ENCODE data around the gene TCERG1. TPM values are rescaled to one million over a fixed set of nuclear protein-coding genes. Genes with fewer than 3 reads are reported as not detected.

TCERG1 gene
- total RNA-seq, 1 experiment from 2014 or later, result 75.9 TPM

DNA sequence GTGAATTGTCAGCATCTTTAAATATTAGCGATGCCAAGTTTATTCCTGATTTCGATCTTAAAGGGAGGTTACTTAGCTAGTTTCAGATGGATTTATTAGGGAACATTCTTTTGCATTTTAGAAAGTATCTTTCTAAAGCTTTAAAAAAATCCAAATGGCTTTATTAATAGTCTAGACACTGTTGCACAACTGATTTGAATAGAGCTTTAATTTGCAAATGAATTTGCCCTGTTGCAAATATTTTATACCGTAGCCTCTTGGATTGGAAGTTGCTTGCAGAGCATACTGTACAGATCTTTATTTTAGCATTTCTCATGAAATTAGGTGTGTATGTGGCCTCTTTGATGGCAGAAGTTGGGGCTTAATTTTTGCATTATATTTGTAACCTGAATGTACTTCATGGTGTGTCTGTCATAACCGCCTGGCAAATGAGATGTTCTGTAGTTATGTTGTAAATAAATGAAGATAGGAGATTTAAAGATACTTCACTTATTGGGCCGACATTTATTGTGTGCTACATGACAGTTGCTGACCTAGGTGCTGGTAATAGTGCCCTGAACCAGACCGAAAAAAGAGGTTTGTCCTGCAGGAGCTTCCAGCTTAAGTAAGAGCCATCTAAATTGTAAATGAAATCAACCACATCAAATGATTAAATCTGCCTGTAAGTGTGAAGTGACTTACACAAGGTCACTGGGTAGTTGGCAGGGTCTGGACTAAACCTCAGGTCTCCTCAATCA, 1.8 kb downstream of the TCERG1 start:
- ChIA-PET CTCF (no interaction called here), POLR2A (no interaction called here)
- BruUV-seq (replicated peaks), result no TSS peak
- intact Hi-C loops (cut with micrococcal nuclease; ENCODE audit: unreplicated experiment) (no loop called here), in situ Hi-C loops (cut with HindIII; ENCODE audit: low pct_unique_long_range_greater_than_20kb, low sequenced_read_pairs) (no loop called here)
- H3K4me1 ChIP-seq (ENCODE audit: control insufficient read depth, insufficient read depth, low read length), result peaks cover 24% of the 10 kb centered on the region
- H3K27me3 ChIP-seq (ENCODE audit: control insufficient read depth, insufficient read depth, low read length), result no peaks in the 10 kb centered on the region
- ATAC-seq (no peak), DNase-seq (ENCODE audit: low read depth, low spot score) (no peak)
- H3K27ac ChIP-seq (ENCODE audit: low read length), result peak overlapping the region; percentile 98; the same call in 1 of the 2 replicates
- peak overlapping the region; percentile 70 to 96 for H3K4me3 ChIP-seq (ENCODE audit: low read depth in 2 of 2, low read length in 2 of 2)
- no peaks in the 10 kb centered on the region; the same call in 1 of the 2 replicates for H3K36me3 ChIP-seq (ENCODE audit: control insufficient read depth, insufficient read depth, low read length)
- H3K9me3 ChIP-seq (ENCODE audit: control insufficient read depth, insufficient read depth, low read depth, low read length), result peaks cover 3% of the 10 kb centered on the region; the same call in 1 of the 2 replicates
- TF ChIP-seq SIN3A (IDR thresholded peaks at IDR 0.05; ENCODE audit: borderline replicate concordance, insufficient read depth, low read depth, low read length), result no peak
- TF ChIP-seq, protein P1, sequence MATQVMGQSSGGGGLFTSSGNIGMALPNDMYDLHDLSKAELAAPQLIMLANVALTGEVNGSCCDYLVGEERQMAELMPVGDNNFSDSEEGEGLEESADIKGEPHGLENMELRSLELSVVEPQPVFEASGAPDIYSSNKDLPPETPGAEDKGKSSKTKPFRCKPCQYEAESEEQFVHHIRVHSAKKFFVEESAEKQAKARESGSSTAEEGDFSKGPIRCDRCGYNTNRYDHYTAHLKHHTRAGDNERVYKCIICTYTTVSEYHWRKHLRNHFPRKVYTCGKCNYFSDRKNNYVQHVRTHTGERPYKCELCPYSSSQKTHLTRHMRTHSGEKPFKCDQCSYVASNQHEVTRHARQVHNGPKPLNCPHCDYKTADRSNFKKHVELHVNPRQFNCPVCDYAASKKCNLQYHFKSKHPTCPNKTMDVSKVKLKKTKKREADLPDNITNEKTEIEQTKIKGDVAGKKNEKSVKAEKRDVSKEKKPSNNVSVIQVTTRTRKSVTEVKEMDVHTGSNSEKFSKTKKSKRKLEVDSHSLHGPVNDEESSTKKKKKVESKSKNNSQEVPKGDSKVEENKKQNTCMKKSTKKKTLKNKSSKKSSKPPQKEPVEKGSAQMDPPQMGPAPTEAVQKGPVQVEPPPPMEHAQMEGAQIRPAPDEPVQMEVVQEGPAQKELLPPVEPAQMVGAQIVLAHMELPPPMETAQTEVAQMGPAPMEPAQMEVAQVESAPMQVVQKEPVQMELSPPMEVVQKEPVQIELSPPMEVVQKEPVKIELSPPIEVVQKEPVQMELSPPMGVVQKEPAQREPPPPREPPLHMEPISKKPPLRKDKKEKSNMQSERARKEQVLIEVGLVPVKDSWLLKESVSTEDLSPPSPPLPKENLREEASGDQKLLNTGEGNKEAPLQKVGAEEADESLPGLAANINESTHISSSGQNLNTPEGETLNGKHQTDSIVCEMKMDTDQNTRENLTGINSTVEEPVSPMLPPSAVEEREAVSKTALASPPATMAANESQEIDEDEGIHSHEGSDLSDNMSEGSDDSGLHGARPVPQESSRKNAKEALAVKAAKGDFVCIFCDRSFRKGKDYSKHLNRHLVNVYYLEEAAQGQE (IDR thresholded peaks at IDR 0.05; ENCODE audit: insufficient read depth in 1 of 2, low read depth in 2 of 2, low read length in 1 of 2), result peak in 1 of 2 experiments; percentile 55; a peak in 2 of 4 replicates

DNA sequence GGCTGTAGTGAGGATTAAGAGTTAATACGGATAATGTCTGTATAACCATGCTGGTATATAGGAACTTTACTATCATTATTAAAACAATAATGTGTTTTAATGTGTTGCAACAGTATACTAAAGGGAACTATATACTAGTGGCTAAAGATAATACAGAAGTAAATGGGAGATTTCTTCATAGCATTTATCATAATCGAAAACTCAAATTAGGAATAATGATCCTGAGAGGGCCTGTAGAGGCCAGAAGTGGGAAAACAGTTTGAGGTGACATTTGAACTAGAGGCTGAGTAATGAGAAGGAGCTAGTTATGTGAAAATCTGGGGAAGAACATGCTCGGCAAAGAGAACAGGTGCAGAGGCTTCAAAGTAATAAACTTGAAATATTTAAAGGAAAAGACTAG, 2.9 kb downstream of the TCERG1 start:
- intact Hi-C loops (cut with micrococcal nuclease; ENCODE audit: unreplicated experiment) (no loop called here), in situ Hi-C loops (cut with HindIII; ENCODE audit: low pct_unique_long_range_greater_than_20kb, low sequenced_read_pairs) (no loop called here)
- Histone ChIP-seq H3K4me1 (ENCODE audit: control insufficient read depth, insufficient read depth, low read length) (peaks cover 24% of the 10 kb centered on the region), H3K27me3 (ENCODE audit: control insufficient read depth, insufficient read depth, low read length) (no peaks in the 10 kb centered on the region), H3K36me3 (ENCODE audit: control insufficient read depth, insufficient read depth, low read length) (peaks cover under 1% of the 10 kb centered on the region), H3K9me3 (ENCODE audit: control insufficient read depth, insufficient read depth, low read depth, low read length) (peaks cover 3% of the 10 kb centered on the region; the same call in 1 of the 2 replicates), H3K27ac (ENCODE audit: low read length) (no peak overlapping the region), H3K4me3 (ENCODE audit: low read depth in 2 of 2, low read length in 2 of 2) (no peak overlapping the region)
- ATAC-seq (no peak), DNase-seq (ENCODE audit: low read depth, low spot score) (no peak)
- ChIA-PET CTCF (interaction anchor here (0.6 kb wide), 1 partner anchor 9 kb away, joined by 6 read pairs; no protein-coding TSS in a partner anchor), POLR2A (interaction anchor here (0.6 kb wide), 1 partner anchor 205 kb away, joined by 5 read pairs; no protein-coding TSS in a partner anchor)
- TF ChIP-seq, protein P1 (IDR thresholded peaks at IDR 0.05; ENCODE audit: insufficient read depth in 1 of 2, low read depth in 2 of 2, low read length in 1 of 2), result no peak
- TF ChIP-seq, protein P2, sequence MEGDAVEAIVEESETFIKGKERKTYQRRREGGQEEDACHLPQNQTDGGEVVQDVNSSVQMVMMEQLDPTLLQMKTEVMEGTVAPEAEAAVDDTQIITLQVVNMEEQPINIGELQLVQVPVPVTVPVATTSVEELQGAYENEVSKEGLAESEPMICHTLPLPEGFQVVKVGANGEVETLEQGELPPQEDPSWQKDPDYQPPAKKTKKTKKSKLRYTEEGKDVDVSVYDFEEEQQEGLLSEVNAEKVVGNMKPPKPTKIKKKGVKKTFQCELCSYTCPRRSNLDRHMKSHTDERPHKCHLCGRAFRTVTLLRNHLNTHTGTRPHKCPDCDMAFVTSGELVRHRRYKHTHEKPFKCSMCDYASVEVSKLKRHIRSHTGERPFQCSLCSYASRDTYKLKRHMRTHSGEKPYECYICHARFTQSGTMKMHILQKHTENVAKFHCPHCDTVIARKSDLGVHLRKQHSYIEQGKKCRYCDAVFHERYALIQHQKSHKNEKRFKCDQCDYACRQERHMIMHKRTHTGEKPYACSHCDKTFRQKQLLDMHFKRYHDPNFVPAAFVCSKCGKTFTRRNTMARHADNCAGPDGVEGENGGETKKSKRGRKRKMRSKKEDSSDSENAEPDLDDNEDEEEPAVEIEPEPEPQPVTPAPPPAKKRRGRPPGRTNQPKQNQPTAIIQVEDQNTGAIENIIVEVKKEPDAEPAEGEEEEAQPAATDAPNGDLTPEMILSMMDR (IDR thresholded peaks at IDR 0.05), result no peak
- TF ChIP-seq POLR2AphosphoS5 (IDR thresholded peaks at IDR 0.05; ENCODE audit: low read depth, low read length) (no peak), SIN3A (IDR thresholded peaks at IDR 0.05; ENCODE audit: borderline replicate concordance, insufficient read depth, low read depth, low read length) (no peak), TCF7L2 (IDR thresholded peaks at IDR 0.05; ENCODE audit: low read depth, low read length) (no peak)
- BruUV-seq (replicated peaks), result no TSS peak
